GM18520 (cell line): ENCODE data around the gene CCDC12.
A peak's percentile ranks its signal among the peaks of the same experiment; 100 is the strongest.

Source experiments
- ATAC-seq: cut with Tn5 transposase; IDR thresholded peaks from one replicate; pipeline ENCODE4 v1.9.1; 2021; ENCODE audit not compliant: unreplicated experiment

CCDC12 gene

DNA sequence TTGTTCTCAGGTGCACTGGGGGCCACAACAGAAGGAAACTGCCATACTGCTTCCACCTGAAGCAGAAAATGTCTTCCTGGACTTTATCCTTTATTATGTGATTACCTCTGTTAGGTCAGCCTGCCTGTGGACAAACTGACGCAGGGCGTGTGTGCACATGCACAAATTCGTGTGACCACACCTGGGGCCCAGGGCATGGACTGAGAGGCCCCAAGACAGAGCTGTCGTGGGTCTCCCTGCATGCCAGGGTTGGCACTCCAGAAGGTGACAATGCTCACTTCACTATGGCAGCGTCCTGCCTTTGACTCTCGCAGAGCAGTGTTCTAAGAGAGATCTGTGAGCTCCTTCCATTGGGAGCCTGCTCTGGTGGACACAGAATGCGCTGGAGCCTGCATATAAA lies 34.5 kb downstream of the CCDC12 start:
- no peak for ATAC-seq

DNA sequence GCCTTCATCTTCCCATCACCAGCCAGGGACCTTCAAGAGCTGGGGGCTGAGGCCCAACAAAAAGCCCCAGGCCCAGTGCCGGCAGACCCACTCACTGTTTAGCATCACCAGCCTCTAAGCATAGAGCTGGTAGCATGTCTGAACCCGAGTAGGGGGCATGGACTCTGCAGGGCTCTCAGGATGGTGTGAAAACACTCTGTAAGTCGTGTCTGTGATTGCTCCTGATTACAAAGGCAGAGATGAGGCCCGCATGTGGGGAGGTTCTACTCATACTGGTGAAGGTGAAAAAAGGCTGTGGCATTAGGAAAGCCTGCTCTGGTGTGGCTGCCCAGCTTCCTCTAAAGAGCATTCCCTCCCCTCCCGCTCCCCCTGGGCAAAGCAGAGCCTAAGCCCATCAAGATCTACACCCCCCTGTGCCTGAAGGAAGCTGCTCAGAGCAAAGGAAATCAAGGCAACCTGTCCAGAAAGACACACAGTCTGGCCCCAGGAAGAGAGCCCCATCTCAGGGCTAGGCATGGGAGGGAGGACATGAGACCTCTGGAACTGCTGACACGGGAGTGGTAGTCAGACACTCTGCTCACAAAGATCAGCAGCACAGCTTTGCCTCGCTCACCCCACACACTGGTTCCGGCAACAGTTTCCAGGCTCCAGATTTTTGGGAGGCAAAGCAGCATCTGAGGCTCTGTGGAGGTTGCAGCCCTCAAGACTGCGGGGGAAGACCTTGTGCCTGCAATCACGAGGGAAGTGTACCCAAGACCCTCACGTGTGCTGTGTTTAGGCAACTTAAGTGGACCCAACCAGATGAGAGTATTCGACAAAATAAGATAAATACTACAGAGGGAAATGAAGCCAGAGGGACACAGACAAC lies 36.7 kb downstream of the CCDC12 start:
- ATAC-seq = no peak

GRCh38 chr3:46938118-46938517 lies 38.4 kb downstream of the CCDC12 start:
- ATAC-seq = no peak

- no peak for ATAC-seq
Measured at GRCh38 chr3:46936733-46937250, 39.8 kb downstream of the CCDC12 start.

DNA sequence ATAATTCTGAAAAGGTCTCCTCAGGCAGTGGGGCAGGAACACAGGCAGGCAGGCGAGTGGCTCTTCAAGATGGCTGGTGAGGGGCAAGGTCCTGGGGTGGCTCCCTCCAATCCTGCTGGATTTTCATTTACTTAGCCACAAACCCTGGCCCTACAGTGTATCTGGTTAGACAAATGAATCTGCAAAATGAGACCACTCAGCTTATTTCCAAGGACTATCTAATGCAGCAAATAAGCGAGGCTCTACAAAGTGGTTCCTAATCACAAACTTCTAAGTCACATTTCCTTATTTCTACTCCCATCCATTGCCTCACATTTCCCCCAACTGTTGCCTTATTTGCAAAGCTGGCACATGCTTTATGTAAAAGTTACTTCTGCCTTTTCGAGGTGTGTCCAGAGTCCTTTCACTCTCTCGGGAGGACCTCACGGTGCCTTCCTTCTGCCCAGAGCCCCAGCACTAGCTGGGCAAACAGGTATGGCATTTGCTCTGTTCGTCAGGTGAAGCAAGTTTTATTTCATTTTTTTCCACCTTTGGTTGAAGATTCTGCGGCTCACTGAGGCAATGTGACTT lies 40.5 kb downstream of the CCDC12 start:
- ATAC-seq = no peak

DNA sequence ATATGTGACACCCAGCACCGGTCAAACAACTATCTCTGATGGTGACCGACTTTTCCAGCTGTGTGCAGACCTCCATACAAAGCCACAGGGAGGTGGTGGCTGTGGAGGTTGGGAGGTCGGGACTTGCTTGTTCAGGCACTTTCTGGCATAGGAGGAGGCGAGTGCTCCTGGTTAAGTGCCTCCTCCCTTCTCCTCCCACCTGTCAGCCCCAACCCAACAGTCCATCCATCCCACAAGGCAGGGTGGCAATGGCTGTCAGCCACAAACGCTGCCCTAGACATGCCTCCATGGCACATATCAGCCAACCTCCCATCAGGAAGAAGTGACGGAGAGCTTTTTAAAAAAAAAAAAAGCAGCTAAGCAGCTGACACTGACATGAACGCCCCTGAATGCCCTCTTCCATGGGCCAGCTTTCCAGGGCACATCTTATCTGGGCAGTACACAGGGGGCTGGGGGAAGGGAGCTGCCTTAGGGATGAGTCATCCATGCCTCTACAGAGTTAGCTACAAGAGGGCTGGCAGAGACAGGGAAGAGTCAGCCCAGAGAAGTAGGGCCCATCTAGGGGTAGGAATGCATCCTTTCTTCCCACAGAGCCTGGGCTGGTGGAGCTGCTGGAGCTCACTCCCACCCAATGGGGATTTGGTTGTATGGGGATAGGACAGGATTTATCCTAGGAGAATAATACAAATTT lies 41.2 kb downstream of the CCDC12 start:
- no peak for ATAC-seq

GRCh38 chr3:46934498-46935167 lies 41.9 kb downstream of the CCDC12 start:
- no peak for ATAC-seq

- no peak for ATAC-seq
Measured at GRCh38 chr3:46934072-46934471, 42.5 kb downstream of the CCDC12 start.

DNA sequence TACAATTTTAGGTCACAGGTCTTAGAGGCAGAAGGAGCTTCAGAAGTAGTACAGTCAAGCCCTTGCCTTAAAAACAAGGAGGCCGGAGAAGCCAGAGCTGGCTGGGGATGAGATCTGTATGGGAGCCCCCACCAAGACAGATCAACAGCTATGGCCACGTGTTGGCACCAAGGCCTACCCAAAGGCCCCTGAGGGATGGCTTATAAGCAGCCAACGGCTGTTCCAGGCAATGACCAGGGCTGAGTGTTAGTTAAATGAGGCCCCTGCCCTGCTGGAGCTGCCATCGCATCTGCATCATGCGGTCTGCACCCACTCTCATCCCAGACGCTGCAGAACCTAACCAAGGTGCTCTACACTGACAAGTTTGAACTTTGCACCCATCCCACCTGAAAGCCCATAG lies 43.3 kb downstream of the CCDC12 start:
- ATAC-seq = no peak

GRCh38 chr3:46932455-46933225 lies 43.9 kb downstream of the CCDC12 start:
- no peak for ATAC-seq

DNA sequence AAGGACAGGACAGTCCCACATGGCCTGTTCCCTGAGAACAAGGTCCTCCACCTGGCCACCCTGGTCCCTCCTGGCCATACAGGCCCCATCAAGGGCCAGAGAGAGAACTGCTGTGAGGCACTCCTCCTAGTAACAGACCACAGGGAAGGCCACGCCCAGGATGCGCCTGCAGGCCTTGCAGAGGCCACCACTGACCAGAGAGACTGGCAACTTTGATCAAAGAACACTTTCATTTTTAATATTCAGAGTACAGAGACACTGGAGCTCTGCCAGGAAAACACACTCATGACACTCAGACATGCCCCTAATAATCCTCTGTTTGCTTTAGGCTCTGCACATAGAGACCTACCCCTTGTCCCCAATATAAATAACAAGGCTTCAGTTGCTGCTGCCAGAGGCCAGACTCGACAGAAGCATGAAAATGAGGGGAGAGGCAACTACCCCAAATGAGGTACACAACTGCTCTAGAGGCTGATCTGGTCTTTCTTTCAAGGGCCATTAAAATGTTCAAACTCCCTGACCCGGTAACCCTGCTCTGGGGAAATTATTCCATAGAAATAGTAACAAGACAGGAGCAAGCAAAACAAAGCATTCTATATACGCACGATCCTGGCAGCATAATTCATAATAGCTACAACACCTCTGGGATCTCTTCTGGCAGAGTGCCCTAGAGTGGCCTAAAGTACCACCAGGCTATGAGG lies 44.8 kb downstream of the CCDC12 start:
- no peak for ATAC-seq

DNA sequence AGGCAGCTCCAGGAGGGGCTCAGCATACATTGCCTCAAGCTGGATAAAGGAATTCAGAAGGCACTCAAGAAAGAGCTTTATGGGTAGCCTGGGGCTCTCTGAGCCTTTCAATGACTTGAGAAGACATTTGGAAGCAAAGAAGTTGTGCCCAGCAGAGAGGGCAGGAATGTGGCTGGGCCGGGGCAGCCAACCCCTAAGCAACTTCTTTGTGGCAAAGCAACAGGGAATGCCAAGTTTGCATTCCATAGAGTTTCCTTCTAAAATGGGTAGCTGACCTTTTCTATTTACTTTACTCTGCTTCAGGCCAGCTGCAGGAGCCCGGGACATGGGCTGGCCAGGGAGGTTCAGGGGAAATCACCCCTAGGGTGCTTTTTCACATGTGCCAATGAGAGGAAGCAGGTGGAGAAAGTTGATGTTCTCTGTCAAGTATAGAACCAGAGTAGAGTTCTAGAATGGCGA lies 45.6 kb downstream of the CCDC12 start:
- ATAC-seq = no peak

GRCh38 chr3:46930166-46930944 lies 46.2 kb downstream of the CCDC12 start:
- no peak for ATAC-seq

- ATAC-seq = no peak
Measured at GRCh38 chr3:46929324-46929723, 47.2 kb downstream of the CCDC12 start.

DNA sequence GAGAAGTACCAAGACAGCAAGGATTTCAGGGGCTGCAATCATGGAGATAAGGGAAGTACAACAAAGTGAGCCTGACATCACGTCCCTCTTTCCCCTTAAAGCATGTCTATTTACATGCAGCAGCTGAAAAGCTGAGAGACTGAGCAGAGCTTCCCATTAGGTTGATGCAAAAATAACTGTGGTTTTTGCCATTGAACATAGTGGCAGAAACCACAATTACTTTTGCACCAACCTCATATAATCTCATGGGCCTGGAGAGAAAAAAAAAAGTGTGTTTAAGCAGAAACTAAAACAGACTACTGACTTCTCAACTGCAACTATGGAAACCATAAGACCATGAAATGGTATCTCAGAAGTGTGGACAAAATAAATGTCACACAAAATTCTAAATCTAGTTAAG lies 48.3 kb downstream of the CCDC12 start:
- ATAC-seq = no peak

DNA sequence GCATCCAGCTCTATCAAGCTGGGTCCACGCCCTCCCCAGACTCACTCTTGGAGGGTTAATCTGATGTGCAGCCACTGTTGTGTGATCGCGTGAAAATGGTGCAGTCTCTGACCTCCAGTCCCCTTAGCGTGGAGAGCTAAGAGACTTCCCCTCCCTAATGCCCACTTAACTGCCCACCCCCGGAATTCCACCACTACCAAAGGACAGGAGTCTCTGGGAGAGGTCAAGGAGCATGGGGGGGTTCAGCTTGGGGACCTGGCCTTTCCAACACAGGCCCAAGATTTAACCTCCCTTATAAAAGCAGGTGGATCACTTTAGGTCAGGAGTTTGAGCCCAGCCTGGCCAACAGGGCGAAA lies 48.8 kb downstream of the CCDC12 start:
- ATAC-seq = no peak

GRCh38 chr3:46926871-46927717 lies 49.5 kb downstream of the CCDC12 start:
- ATAC-seq = peak; percentile 34

DNA sequence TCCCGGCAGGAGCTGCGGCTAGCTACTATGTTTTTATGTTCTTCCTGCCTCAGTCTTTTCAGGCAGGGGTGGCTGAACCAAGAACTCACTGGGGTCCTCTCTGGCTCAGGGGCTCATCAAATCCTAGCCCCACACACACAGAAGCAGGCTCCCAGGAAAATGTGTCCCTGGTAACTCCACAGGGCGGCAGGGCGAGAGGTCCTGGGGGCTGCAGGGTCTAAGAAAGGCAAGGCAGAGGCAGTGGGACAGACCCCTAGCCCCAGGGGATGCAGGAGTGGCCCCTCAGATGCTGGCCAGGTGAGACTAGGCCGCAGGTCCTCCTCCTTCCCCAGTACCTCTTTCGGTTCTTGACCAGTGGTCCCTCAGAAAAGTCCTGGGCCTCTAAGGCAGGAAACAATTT lies 50.1 kb downstream of the CCDC12 start:
- no peak for ATAC-seq
